GM23248 (cell line): ENCODE results near the gene C16orf95.

Experiments
- EZH2 ChIP-seq: fragments of 200-600 bp; sonication (generic); IDR thresholded peaks from 2 replicates; pipeline ENCODE4 v1.6.1; 2018; ENCODE audit warnings: antibody characterized with exemption, mild to moderate bottlenecking; ENCODE audit not compliant: insufficient read depth, poor library complexity, severe bottlenecking
- EZH2phosphoT487 ChIP-seq: fragments of 200-600 bp; sonication (generic); IDR thresholded peaks from 2 replicates; pipeline ENCODE4 v1.6.1; 2018; ENCODE audit warnings: antibody characterized with exemption, moderate library complexity, mild to moderate bottlenecking, low read depth; ENCODE audit not compliant: insufficient read depth

- TF ChIP-seq EZH2phosphoT487 (no peak), EZH2 (no peak)
Measured at GRCh38 chr16:87254296-87254695, 62.9 kb downstream of the C16orf95 start.
